Smooth muscle cell of the brain vasculature (primary cell): Measurements from ENCODE around the gene CNRIP1.

Experiments
- DNase-seq: peaks from one replicate; pipeline ENCODE4 v3.0.0-alpha.2; 2012; ENCODE audit warnings: low read depth, low spot score

The CNRIP1 gene

DNA sequence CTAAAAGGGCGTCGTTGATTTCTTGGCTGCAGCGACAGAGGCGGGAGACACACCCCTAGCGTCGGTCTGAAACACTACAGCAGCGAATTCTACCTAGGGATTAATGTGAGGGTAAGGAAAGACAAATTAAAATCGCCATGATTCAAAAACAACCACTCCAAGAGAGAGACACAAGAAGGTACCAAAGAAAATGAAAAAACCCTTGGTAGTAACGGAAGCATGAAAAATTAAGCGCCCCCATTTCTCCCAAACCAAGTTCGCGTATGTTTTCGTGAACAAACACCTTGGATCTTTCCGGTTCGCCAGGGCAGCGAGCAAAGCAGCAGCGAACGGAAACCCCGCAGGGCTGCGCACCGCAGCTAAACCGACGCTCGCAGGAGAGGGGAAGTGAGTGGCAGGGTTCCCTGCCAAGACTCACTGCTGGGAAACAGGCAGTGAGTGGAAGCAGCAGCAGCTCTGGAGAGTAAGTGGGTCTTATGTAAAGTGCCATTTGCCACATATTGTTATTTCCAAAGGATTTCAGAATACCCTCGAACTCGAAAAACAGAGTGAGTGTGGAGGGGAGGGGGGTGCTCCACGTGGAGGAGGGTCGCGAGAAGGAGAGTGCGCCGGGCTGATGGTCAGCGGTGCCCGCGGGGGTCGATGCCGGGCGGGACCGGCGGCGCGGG, 68.4 kb downstream of the CNRIP1 start:
- DNase-seq: peak; percentile 47

GRCh38 chr2:68250652-68251186, 69.0 kb downstream of the CNRIP1 start:
- DNase-seq: no peak

DNA sequence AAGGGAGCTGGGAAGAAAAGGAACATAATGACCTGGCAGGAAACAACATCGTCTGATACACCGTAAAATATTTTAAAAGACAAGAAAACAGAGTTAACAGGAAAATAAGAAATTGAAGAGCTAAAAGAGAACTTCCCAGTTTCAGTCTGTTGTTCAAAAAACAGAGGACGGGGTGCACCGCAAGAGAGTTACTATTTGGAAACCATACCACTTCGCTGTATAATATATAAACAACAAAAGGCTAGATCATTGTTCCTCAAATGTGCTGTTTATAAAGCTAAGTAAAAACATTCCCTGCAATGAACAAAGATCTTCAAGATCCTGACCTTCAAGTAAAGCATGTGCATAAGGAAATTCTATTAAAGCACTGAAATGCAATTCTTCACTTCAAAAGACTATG, 69.6 kb downstream of the CNRIP1 start:
- no peak for DNase-seq

- DNase-seq: no peak
Measured at GRCh38 chr2:68248806-68249205, 70.9 kb downstream of the CNRIP1 start.

GRCh38 chr2:68248361-68248760, 71.4 kb downstream of the CNRIP1 start:
- DNase-seq: no peak

GRCh38 chr2:68246396-68246795, 73.4 kb downstream of the CNRIP1 start:
- DNase-seq: no peak

DNA sequence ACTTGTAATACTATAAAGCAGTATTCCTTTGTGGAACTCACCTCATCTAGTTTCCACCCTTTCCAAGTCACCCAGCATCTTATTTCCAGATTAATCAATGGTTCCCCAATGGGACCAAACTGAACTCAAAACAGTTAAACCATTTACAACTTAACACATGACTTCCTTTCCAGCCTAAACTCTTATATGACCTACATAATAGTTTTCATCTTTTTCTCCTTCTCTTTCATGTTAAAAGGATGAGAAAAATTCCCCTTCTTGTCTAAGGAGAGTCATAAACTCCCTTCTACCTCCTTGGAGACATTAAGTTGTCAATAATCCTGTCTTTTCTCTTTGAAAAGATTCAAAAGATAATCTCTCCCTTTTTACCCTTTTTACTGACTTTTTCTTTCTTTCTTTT, 74.1 kb downstream of the CNRIP1 start:
- DNase-seq: no peak

- no peak for DNase-seq
Measured at GRCh38 chr2:68245066-68245465, 74.7 kb downstream of the CNRIP1 start.

DNA sequence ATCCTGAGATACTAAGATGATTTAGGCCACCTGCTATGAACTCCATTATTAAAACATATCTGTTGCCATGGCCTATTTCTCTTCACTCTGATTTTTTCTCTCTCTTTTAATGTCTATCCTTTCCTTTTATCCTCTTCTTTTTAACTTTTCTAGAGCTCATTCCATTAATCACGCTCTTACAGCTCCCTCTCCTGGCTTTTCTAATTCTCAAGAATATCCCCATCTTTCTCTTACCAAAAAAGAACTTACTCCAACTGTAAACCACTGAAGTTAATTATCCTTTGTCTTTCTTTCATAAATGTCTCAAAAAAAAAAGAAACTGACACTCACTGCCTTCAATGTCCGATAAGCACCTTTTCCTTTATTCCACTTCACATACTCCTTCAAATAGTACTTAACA, 75.3 kb downstream of the CNRIP1 start:
- DNase-seq: no peak
